HEK293 (cell line): ENCODE measurements around the gene VGLL4.
A peak's percentile ranks its signal among the peaks of the same experiment; 100 is the strongest.

Source experiments
- CTCF ChIA-PET: fragments of 350-600 bp; formaldehyde crosslinking; extraction: SDS; loops from one replicate; lab custom pipeline; 2021; ENCODE audit warnings: antibody characterized with exemption; lab: Yijun Ruan, JAX
- POLR2A ChIA-PET: fragments of 300-600 bp; formaldehyde crosslinking; extraction: SDS; loops from one replicate; lab custom pipeline; 2020; ENCODE audit warnings: antibody characterized with exemption, inconsistent platforms; lab: Yijun Ruan, JAX
- H3K27ac ChIP-seq: fragments of 200-500 bp; sonication (Bioruptor generic); 2 replicates; pipeline ENCODE4 v1.5.1; 2014; ENCODE audit warnings: low read depth, low read length, control low read depth, inconsistent platforms; ENCODE audit errors: extremely low read depth
- H3K36me3 ChIP-seq, 2 experiments: fragments of 200-500 bp in 1 of 2; sonication (Bioruptor generic) in 1 of 2; 1 replicate in 1 of 2; 2 replicates in 1 of 2; pipeline ENCODE4 v1.5.1; 2014 to 2017; ENCODE audit warnings: inconsistent platforms in 2 of 2, low read length in 2 of 2; ENCODE audit not compliant: control insufficient read depth in 2 of 2, insufficient read depth in 1 of 2
- H3K4me1 ChIP-seq: fragments of 200-500 bp; sonication (Bioruptor generic); 2 replicates; pipeline ENCODE4 v1.5.1; 2014; ENCODE audit warnings: mild to moderate bottlenecking, low read length, inconsistent platforms; ENCODE audit not compliant: control insufficient read depth, insufficient read depth
- H3K4me3 ChIP-seq: 2 replicates; pipeline ENCODE4 v1.5.1; 2011; ENCODE audit warnings: low read depth, mild to moderate bottlenecking, control low read depth, low read length, moderate library complexity
- H3K9me3 ChIP-seq: fragments of 200-500 bp; sonication (Bioruptor generic); 2 replicates; pipeline ENCODE4 v1.5.1; 2014; ENCODE audit warnings: low read depth, low read length, inconsistent platforms; ENCODE audit not compliant: control insufficient read depth, insufficient read depth
- AEBP2 ChIP-seq: fragments of 450-650 bp; formaldehyde crosslinking; IDR thresholded peaks from 2 replicates; pipeline ENCODE4 v1.5.1; 2016; ENCODE audit warnings: missing biosample characterization, missing genetic modification characterization, borderline replicate concordance
- BCL11A ChIP-seq: fragments of 450-650 bp; formaldehyde crosslinking; IDR thresholded peaks from 2 replicates; pipeline ENCODE4 v1.5.1; 2016; ENCODE audit warnings: low read depth, missing biosample characterization, missing genetic modification characterization
- GLIS2 ChIP-seq: fragments of 450-650 bp; formaldehyde crosslinking; IDR thresholded peaks from 2 replicates; pipeline ENCODE4 v1.5.1; 2016; ENCODE audit warnings: missing biosample characterization, missing genetic modification characterization
- KLF10 ChIP-seq: fragments of 450-650 bp; IDR thresholded peaks from 2 replicates; pipeline ENCODE4 v1.5.1; 2018; ENCODE audit warnings: missing biosample characterization, mild to moderate bottlenecking, missing genetic modification characterization
- PRDM10 ChIP-seq: fragments of 450-650 bp; formaldehyde crosslinking; IDR thresholded peaks from 2 replicates; pipeline ENCODE4 v1.5.1; 2016; ENCODE audit warnings: missing biosample characterization, missing genetic modification characterization
- PRDM6 ChIP-seq: fragments of 450-650 bp; formaldehyde crosslinking; IDR thresholded peaks from 2 replicates; pipeline ENCODE4 v1.5.1; 2017; ENCODE audit warnings: missing biosample characterization, missing genetic modification characterization
- SALL2 ChIP-seq: fragments of 450-650 bp; formaldehyde crosslinking; IDR thresholded peaks from 2 replicates; pipeline ENCODE4 v1.5.0; 2017; ENCODE audit warnings: missing biosample characterization, mild to moderate bottlenecking, missing genetic modification characterization, borderline replicate concordance
- SCRT1 ChIP-seq: fragments of 450-650 bp; formaldehyde crosslinking; IDR thresholded peaks from 2 replicates; pipeline ENCODE4 v1.5.1; 2016; ENCODE audit warnings: missing biosample characterization, missing genetic modification characterization, borderline replicate concordance
- SCRT2 ChIP-seq: fragments of 450-650 bp; formaldehyde crosslinking; IDR thresholded peaks from 2 replicates; pipeline ENCODE4 v1.5.1; 2016; ENCODE audit warnings: missing biosample characterization, missing genetic modification characterization
- SP3 ChIP-seq: fragments of 450-650 bp; formaldehyde crosslinking; IDR thresholded peaks from 2 replicates; pipeline ENCODE4 v1.5.1; 2016; ENCODE audit warnings: missing biosample characterization, missing genetic modification characterization
- TCF7L2 ChIP-seq: IDR thresholded peaks from 2 replicates; pipeline ENCODE4 v1.6.1; 2011; ENCODE audit warnings: low read depth, mild to moderate bottlenecking, inconsistent platforms, low read length, moderate library complexity, borderline replicate concordance
- ZNF10 ChIP-seq: fragments of 450-650 bp; formaldehyde crosslinking; IDR thresholded peaks from 2 replicates; pipeline ENCODE4 v1.5.1; 2017; ENCODE audit warnings: missing biosample characterization, missing genetic modification characterization
- ZNF174 ChIP-seq: fragments of 450-650 bp; formaldehyde crosslinking; IDR thresholded peaks from 2 replicates; pipeline ENCODE4 v1.5.0; 2017; ENCODE audit warnings: missing biosample characterization, mild to moderate bottlenecking, missing genetic modification characterization
- ZNF214 ChIP-seq: fragments of 450-650 bp; formaldehyde crosslinking; IDR thresholded peaks from 2 replicates; pipeline ENCODE4 v1.5.1; 2017; ENCODE audit warnings: missing biosample characterization, mild to moderate bottlenecking, missing genetic modification characterization, borderline replicate concordance
- ZNF26 ChIP-seq: fragments of 450-650 bp; formaldehyde crosslinking; IDR thresholded peaks from 2 replicates; pipeline ENCODE4 v1.5.1; 2016; ENCODE audit warnings: missing biosample characterization, missing genetic modification characterization
- ZNF292 ChIP-seq: fragments of 450-650 bp; formaldehyde crosslinking; IDR thresholded peaks from 2 replicates; pipeline ENCODE4 v1.5.1; 2016; ENCODE audit warnings: low read depth, missing biosample characterization, missing genetic modification characterization, borderline replicate concordance
- ZNF324 ChIP-seq: fragments of 450-650 bp; formaldehyde crosslinking; IDR thresholded peaks from 2 replicates; pipeline ENCODE4 v1.5.1; 2016; ENCODE audit warnings: missing biosample characterization, missing genetic modification characterization
- ZNF366 ChIP-seq: fragments of 450-650 bp; formaldehyde crosslinking; conservative IDR thresholded peaks from 2 replicates; pipeline ENCODE4 v1.5.1; 2016; ENCODE audit warnings: missing biosample characterization, missing genetic modification characterization
- ZNF391 ChIP-seq: fragments of 450-650 bp; formaldehyde crosslinking; IDR thresholded peaks from 2 replicates; pipeline ENCODE4 v1.5.1; 2016; ENCODE audit warnings: low read depth, missing biosample characterization, missing genetic modification characterization, borderline replicate concordance
- ZNF398 ChIP-seq: fragments of 450-650 bp; formaldehyde crosslinking; IDR thresholded peaks from 2 replicates; pipeline ENCODE4 v1.5.1; 2017; ENCODE audit warnings: missing biosample characterization, missing genetic modification characterization
- ZNF501 ChIP-seq: fragments of 450-650 bp; formaldehyde crosslinking; IDR thresholded peaks from 2 replicates; pipeline ENCODE4 v1.5.1; 2016; ENCODE audit warnings: missing biosample characterization, missing genetic modification characterization
- ZNF510 ChIP-seq: fragments of 450-650 bp; formaldehyde crosslinking; IDR thresholded peaks from 2 replicates; pipeline ENCODE4 v1.5.1; 2018; ENCODE audit warnings: mild to moderate bottlenecking, missing genetic modification characterization, missing biosample characterization; ENCODE audit not compliant: insufficient replicate concordance
- ZNF530 ChIP-seq: fragments of 450-650 bp; formaldehyde crosslinking; IDR thresholded peaks from 2 replicates; pipeline ENCODE4 v1.5.1; 2016; ENCODE audit warnings: low read depth, missing biosample characterization, missing genetic modification characterization
- ZNF548 ChIP-seq: fragments of 450-650 bp; formaldehyde crosslinking; IDR thresholded peaks from 2 replicates; pipeline ENCODE4 v1.5.1; 2016; ENCODE audit warnings: missing biosample characterization, missing genetic modification characterization
- ZNF571 ChIP-seq: fragments of 450-650 bp; formaldehyde crosslinking; IDR thresholded peaks from 2 replicates; pipeline ENCODE4 v1.5.0; 2017; ENCODE audit warnings: missing biosample characterization, missing genetic modification characterization
- ZNF585B ChIP-seq: fragments of 450-650 bp; formaldehyde crosslinking; IDR thresholded peaks from 2 replicates; pipeline ENCODE4 v1.5.1; 2016; ENCODE audit warnings: missing biosample characterization, missing genetic modification characterization
- ZNF623 ChIP-seq: fragments of 450-650 bp; formaldehyde crosslinking; IDR thresholded peaks from 2 replicates; pipeline ENCODE4 v1.5.1; 2016; ENCODE audit warnings: missing biosample characterization, missing genetic modification characterization
- ZNF660 ChIP-seq: fragments of 450-650 bp; IDR thresholded peaks from 2 replicates; pipeline ENCODE4 v1.5.1; 2018; ENCODE audit warnings: missing biosample characterization, mild to moderate bottlenecking, missing genetic modification characterization
- ZNF768 ChIP-seq: fragments of 450-650 bp; formaldehyde crosslinking; IDR thresholded peaks from 2 replicates; pipeline ENCODE4 v1.5.1; 2018; ENCODE audit warnings: missing biosample characterization, mild to moderate bottlenecking, missing genetic modification characterization

Gene VGLL4

GRCh38 chr3:11643201-11643603, 513 bp downstream of the VGLL4 start:
- CTCF ChIA-PET = no interaction called here
- peaks cover 15% of the 10 kb centered on the region for H3K4me1 ChIP-seq
- peak overlapping the region; percentile 86 for H3K4me3 ChIP-seq
- H3K27ac ChIP-seq = peak overlapping the region; percentile 95
- H3K36me3 ChIP-seq = no peaks in the 10 kb centered on the region
- H3K9me3 ChIP-seq = no peaks in the 10 kb centered on the region
- POLR2A ChIA-PET = interaction anchor here (0.7 to 1.7 kb wide), 4 partner anchors 42 to 334 kb away, joined by 3 to 6 read pairs (median 3); no protein-coding TSS in a partner anchor
- TF ChIP-seq SCRT2 (tag by site-specific recombination) (peak; percentile 96), ZNF324 (tag by site-specific recombination) (no peak), ZNF530 (tag by site-specific recombination) (no peak), ZNF660 (peak; percentile 35; the same call in 1 of the 2 replicates), SP3 (tag by site-specific recombination) (peak; percentile 25; the same call in 1 of the 2 replicates), BCL11A (tag by site-specific recombination) (no peak), SCRT1 (tag by site-specific recombination) (peak; percentile 79; the same call in 1 of the 2 replicates), ZNF623 (tag by site-specific recombination) (0 out of 2 replicates have a peak, but pooled peaks have one; percentile 12), PRDM10 (tag by site-specific recombination) (no peak), ZNF174 (no peak), ZNF292 (tag by site-specific recombination) (no peak), ZNF366 (tag by site-specific recombination) (no peak), ZNF26 (no peak), ZNF501 (no peak), ZNF768 (tag by site-specific recombination) (no peak), ZNF398 (tag by site-specific recombination) (no peak), PRDM6 (tag by site-specific recombination) (no peak), ZNF548 (no peak), ZNF585B (tag by site-specific recombination) (no peak), SALL2 (tag by site-specific recombination) (no peak), KLF10 (no peak), AEBP2 (tag by site-specific recombination) (no peak), ZNF571 (no peak), ZNF214 (no peak), TCF7L2 (no peak), ZNF391 (tag by site-specific recombination) (no peak), GLIS2 (no peak), ZNF510 (tag by site-specific recombination) (no peak), ZNF10 (no peak)
